Measurements from ENCODE around the gene MYH10. TPM values are rescaled to one million over a fixed set of nuclear protein-coding genes. Genes with fewer than 3 reads are reported as not detected.

MYH10 gene
- polyA plus RNA-seq, 3 donors: 7.0 to 19.8 (median 18.9) TPM

DNA sequence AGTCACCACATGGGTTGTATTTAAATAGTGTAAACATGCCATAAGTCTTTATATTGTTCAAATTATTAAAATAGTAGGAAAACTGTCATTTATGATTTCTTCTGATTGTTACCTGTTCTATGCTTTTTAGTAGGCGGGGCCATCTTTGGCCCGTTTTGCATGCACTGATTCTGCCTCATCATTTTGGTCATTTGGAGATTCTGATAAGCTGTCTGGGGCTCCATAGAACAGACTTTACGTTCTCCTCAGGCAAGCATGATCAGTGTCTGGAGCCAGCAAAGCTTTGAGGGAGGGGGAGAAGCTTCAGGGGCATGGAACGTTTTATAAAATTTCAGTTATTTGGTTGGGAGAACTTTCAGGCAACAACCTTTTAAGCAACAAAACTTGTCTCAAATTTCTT is 186.0 kb downstream of the MYH10 start:
- whole genome bisulfite sequencing, 3 donors: 69 to 75% (median 75%) methylated on average over 4 of the region's 4 CpGs
- no peak overlapping the region for H3K27ac ChIP-seq (ENCODE audit: low read depth, low read length)

DNA sequence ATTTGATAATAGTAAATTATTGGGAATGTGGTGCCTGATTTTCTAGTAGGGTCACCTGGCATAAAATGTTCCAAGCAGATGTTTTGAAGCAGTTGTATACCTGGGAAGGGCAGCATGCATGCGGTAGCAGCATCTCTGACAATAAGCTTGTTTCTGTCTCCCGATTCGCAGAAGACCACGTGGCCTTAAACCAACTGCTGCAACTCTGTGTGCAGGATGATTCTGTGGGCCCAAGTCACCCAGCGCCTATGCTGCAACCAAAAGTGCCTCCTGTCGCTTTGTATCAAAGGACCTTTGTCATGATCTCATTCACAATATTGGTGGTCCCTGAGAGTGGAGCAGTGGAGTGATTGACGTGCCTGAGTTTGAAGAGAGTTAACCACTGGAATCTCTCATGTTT is 186.8 kb downstream of the MYH10 start:
- H3K27ac ChIP-seq (ENCODE audit: low read depth, low read length): no peak overlapping the region

GRCh38 chr17:8442310-8442709 is 188.2 kb downstream of the MYH10 start:
- 91 to 95% (median 94%) methylated on average over 2 of the region's 2 CpGs for WGBS, 3 donors
- H3K27ac ChIP-seq (ENCODE audit: low read depth, low read length): no peak overlapping the region

More for the DNA sequence above, 186.8 kb downstream of the MYH10 start:
- 90 to 92% (median 91%) methylated on average over 7 of the region's 7 CpGs for WGBS, 3 donors

DNA sequence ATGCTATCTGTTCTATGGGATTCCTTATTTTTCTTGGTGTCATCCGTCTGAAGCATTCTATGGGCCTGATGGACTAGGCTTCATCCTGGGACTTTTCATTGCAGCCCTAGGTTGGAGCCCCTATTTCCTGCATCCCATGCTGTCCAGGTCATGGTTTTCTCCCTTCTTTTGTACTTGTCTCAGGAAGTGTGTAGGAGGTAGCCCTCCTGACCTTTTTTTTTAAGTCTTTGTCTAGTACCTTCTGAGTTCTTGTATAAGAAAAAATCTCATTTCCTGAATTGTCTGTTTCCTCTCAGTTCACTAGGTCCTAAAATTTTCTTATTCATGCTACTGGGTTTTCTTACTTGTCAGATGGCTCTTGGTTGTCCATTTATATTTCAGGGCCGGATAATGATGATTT is 188.8 kb downstream of the MYH10 start:
- WGBS, 3 donors: 58 to 90% (median 78%) methylated on average over 2 of the region's 2 CpGs
- H3K27ac ChIP-seq (ENCODE audit: low read depth, low read length): no peak overlapping the region

DNA sequence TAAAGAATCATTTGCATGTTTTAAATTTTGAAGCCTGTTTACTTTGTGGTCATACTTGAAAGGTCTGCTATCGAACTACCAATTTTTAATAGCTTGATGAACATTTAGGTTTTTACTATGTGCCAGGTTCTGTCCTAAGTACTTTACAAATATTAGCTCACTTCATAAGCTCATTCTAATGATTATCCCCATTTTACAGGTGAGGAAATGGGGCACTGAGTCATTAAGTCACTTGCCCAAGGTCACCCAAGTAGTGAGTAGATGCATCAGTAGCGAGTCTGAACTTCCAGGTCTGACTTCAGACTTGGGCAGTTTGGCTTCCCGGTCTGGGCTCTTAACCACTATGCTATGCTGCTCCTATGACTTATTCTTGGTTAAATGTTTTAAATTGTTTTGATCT is 190.8 kb downstream of the MYH10 start:
- no peak overlapping the region for H3K27ac ChIP-seq (ENCODE audit: low read depth, low read length)
- 93 to 98% (median 97%) methylated on average over 3 of the region's 3 CpGs for WGBS, 3 donors

DNA sequence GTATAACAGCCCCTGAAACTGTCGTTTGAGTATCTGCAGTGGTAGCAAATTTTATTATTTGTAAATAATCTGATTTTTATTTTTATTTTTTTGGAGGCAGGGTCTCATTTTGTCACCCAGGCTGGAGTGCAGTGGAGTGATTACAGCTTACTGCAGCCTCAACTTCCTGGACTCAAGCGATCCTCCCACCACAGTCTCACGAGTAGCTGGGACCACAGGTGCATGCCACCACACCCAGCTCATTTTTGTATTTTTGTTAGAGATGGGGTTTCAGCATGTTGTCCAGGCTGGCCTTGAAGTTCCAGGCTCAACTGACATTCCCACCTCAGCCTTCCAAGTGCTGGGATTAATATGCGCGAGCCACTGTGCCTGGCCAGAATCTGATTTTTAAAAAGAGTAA is 192.1 kb downstream of the MYH10 start:
- no peak overlapping the region for H3K27ac ChIP-seq (ENCODE audit: low read depth, low read length)
- WGBS, 3 donors: 75 to 89% (median 78%) methylated on average over 5 of the region's 5 CpGs

DNA sequence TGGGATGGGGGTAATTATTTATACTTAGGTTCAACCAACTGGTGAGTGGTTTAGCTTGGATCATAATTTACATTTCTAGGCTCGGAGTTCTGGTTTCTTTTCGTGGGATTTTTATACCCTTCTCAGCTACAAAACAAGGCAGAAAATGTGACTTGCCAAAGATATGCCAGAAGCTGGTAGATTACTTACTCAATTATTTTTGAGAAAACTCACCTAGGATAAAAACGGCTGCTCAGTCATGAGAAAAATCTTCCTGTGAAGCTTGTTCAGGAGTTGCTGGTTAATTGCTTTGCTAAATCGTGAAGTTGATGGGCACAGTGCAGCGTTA is 193.7 kb downstream of the MYH10 start:
- peak overlapping the region; percentile 98 for H3K27ac ChIP-seq (ENCODE audit: low read depth, low read length)
- WGBS, 3 donors: 8 to 12% (median 10%) methylated on average over 5 of the region's 5 CpGs

DNA sequence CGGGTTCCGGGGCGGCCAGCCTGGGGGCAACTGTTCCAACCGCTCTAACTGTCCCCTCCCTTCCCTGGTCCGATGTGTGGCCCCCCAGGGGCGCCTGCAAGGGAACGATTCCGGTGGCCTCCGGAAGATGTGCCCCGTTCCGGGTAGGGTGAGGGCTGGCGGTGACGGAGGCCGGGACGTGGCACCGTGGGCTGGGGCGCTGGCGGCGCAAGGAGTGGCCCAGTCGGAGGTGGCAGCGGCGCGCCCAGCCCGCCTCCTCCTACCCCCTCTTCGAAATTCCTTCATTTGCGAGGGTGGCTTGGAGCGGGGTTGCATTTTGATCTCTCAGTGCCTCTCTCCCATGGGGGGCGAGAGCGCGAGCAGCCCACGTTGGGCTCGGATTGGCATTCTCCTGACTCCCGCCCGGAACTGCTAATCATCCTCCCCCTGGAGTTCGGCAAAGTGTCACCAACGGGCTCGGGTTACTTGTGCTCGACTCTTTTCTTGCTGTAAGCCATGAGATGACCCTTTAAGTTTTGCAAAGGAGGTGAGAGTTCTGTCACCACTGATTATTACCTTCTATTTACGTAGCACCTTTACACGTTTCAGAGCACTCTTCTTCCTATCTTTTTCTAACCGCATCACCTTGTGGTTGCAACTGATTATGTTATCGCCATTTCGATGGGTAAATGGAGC is 194.2 kb downstream of the MYH10 start:
- WGBS, 3 donors: 0 to 1% (median 1%) methylated on average over 41 to 43 of the region's 43 CpGs
- peak overlapping the region; percentile 98 for H3K27ac ChIP-seq (ENCODE audit: low read depth, low read length)

- peak within 1 kb of the TSS; percentile 98 for H3K27ac ChIP-seq (ENCODE audit: low read depth, low read length)
- WGBS, 3 donors: 2 to 3% (median 3%) methylated on average over 59 to 68 of the region's 68 CpGs
Measured at GRCh38 chr17:8435245-8436168, 195.0 kb downstream of the MYH10 start, which contains the start of gene NDEL1. Gene NDEL1 (plus strand): TSS chr17:8435884. CDS start chr17:8444272, 8,388 bp downstream.

GRCh38 chr17:8430966-8431365 is 199.6 kb downstream of the MYH10 start:
- WGBS, 3 donors: 46 to 67% (median 48%) methylated on average over 7 of the region's 7 CpGs
- no peak overlapping the region for H3K27ac ChIP-seq (ENCODE audit: low read depth, low read length)

- 93 to 98% (median 98%) methylated on average over 3 of the region's 3 CpGs for WGBS, 3 donors
Measured at GRCh38 chr17:8426802-8427201, 203.7 kb downstream of the MYH10 start.

DNA sequence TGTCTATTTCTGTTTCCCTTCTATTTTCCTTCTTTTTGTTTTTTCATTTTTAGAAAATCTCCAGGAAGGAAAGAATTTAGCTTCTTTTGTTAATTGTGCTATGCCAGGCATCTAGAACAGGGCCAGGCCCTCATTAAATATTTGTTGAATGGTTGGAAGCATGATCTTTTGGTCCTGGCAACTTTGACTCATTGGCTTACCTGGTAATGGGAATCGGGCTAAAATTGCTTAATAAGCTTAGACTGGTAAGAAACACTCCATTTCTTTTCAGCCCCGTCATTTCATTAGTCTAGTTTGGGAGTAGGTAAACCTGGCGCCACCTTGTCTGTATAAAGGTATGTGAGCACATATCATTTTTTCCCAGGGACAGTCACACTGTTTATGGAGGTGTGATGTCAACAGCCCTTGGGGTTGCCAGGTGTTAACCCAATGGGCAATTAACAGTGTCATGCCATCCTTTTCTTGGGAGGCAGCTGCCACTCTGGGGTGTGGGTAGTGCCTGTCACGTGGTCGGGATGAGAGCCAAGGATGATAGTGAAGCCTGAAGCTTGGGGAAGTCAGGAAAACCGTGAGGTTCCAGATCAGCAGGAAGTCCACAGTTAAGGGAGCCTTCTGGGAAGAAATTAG is 204.3 kb downstream of the MYH10 start:
- no peak overlapping the region for H3K27ac ChIP-seq (ENCODE audit: low read depth, low read length)
- 68 to 81% (median 69%) methylated on average over 6 of the region's 6 CpGs for WGBS, 3 donors

More at GRCh38 chr17:8426802-8427201, 203.7 kb downstream of the MYH10 start:
- no peak overlapping the region for H3K27ac ChIP-seq (ENCODE audit: low read depth, low read length)

Other genes starting within 250 kb of the MYH10 start
- gene RPL26, start 247.5 kb downstream of the MYH10 start, polyA plus RNA-seq: 1,000 to 10,000 TPM; 2,554 to 5,822 (median 3,896) TPM
- under 1 TPM in 1 of 3 donors, not detected in 2; 0.03 TPM for gene RNF222, start 232.9 kb downstream of the MYH10 start, polyA plus RNA-seq
- gene NDEL1, start 194.8 kb downstream of the MYH10 start, polyA plus RNA-seq: 10 to 100 TPM; 14.8 to 68.8 (median 54.0) TPM
- not detected for gene CCDC42, start 114.1 kb upstream of the MYH10 start, polyA plus RNA-seq
- not detected for gene SPDYE4, start 127.8 kb upstream of the MYH10 start, polyA plus RNA-seq
- gene MFSD6L, start 168.6 kb upstream of the MYH10 start, polyA plus RNA-seq: 1 to 10 TPM in 1 of 3 donors, under 1 TPM in 2; 0.30 to 6.4 (median 0.34) TPM
- gene PIK3R6, start 236.9 kb upstream of the MYH10 start, polyA plus RNA-seq: under 1 TPM in 2 of 3 donors, not detected in 1; 0.09 to 0.54 TPM